DOHH2 (cell line): ENCODE measurements around the gene TNRC18.

Experiments used
- CTCF ChIP-seq: fragments of 200-600 bp; sonication (generic); IDR thresholded peaks from one replicate; pipeline ENCODE4 v1.5.1; 2014; ENCODE audit warnings: antibody characterized with exemption, mild to moderate bottlenecking, low read depth, low read length; ENCODE audit not compliant: poor library complexity, severe bottlenecking
- EZH2phosphoT487 ChIP-seq: fragments of 200-600 bp; sonication (generic); IDR thresholded peaks from 2 replicates; pipeline ENCODE4 v1.6.1; 2017; ENCODE audit warnings: borderline replicate concordance, mild to moderate bottlenecking, antibody characterized with exemption, low read length, moderate library complexity, mixed read lengths

GRCh38 chr7:5403442-5403841, 20.2 kb downstream of the TNRC18 start:
- TF ChIP-seq EZH2phosphoT487: no peak
- no peak for TF ChIP-seq CTCF
